Activated CD8-positive, alpha-beta memory T cell treated with anti-CD3 and anti-CD28 coated beads for 48 hours (primary cell): ENCODE results near the gene BFSP1.

ENCODE experiments used
- DNase-seq, 3 experiments: peaks; one replicate each; pipeline ENCODE4 v3.0.0-alpha.2; 2020; ENCODE audit warnings: low read depth in 2 of 3, low spot score in 2 of 3

BFSP1 gene

DNA sequence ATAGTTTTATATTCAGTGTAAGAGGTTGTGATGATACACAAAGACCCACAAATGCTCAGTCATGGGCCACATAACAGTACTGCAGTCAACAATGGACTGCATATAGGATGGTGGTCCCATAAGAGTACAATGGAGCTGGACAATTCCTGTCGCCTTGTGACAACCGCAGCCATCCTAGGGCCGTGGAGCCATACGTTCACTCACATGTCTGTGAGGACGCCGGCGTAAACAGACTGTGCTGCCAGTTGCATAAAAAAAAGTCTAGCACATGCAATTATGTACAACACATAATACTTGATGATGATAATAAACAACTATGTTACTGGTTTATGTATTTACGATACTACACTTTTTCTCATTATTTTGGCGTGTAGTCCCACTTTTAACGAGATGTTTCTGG is 30.9 kb downstream of the BFSP1 start:
- DNase-seq: no peak

DNA sequence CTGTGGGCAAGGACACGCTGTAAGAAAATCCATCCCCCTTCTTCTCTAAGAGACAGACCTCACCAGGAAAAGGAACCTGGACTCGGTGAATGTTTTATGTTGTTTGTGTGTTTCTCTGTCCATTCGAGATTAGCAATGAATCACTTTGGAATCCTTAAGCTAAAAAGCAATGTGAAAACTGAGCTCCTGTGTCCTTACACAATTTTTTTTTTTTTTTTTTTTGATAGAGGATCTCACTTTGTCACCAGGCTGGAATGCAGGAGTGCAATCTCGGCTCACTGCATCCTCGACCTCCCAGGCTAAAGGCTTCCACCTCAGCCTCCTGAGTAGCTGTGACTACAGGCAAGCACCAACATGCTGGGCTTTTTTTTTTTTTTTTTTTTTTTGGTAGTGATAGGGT is 32.1 kb downstream of the BFSP1 start:
- DNase-seq: no peak

DNA sequence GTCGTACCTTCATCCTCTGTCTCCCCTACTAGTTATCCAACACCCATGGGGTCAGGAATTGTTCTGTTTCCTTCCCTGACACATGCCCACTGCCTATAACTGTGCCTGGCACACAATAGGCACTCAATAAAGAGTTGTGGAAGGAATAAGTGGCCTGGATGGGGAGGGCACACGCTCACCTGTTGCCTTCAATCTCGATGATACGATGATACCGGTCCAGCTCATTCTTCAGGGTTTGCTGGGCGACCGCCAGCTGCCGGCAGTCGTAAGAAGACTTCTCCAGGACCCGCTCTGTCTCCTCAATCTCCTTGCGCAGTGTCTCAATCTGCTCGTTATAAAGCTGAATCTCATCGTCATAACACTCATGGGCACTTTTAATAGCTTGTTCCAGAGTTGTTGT is 32.5 kb downstream of the BFSP1 start:
- DNase-seq: no peak

GRCh38 chr20:17497821-17498580 is 33.2 kb downstream of the BFSP1 start:
- DNase-seq: no peak

- no peak for DNase-seq
Observed at GRCh38 chr20:17495826-17496225, 35.4 kb downstream of the BFSP1 start.

- DNase-seq: no peak
Observed at GRCh38 chr20:17494201-17494600, 37.0 kb downstream of the BFSP1 start.

GRCh38 chr20:17493173-17493572 is 38.0 kb downstream of the BFSP1 start:
- no peak for DNase-seq

- DNase-seq: no peak
Observed at GRCh38 chr20:17491488-17491887, 39.7 kb downstream of the BFSP1 start.

DNA sequence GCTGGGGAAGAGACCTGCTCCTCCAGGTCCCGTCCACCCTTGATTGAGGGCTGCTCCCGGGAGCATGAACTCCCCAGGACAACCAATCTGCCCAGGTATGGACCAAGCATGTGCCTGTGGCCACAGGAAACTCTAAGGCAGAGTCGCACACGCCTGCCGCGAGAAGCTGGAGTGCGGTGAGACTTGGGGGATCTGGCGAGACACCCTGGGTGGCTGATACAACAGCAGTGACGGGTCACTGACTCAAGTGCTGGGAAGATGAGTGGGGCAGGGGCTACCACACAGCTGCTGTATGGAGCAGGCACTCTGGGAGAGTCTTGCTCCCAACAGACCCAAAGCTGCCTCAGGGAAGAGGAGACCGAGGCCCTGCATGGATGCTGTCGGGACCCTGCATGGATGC is 40.1 kb downstream of the BFSP1 start:
- no peak for DNase-seq

GRCh38 chr20:17490501-17490900 is 40.7 kb downstream of the BFSP1 start:
- DNase-seq: no peak

DNA sequence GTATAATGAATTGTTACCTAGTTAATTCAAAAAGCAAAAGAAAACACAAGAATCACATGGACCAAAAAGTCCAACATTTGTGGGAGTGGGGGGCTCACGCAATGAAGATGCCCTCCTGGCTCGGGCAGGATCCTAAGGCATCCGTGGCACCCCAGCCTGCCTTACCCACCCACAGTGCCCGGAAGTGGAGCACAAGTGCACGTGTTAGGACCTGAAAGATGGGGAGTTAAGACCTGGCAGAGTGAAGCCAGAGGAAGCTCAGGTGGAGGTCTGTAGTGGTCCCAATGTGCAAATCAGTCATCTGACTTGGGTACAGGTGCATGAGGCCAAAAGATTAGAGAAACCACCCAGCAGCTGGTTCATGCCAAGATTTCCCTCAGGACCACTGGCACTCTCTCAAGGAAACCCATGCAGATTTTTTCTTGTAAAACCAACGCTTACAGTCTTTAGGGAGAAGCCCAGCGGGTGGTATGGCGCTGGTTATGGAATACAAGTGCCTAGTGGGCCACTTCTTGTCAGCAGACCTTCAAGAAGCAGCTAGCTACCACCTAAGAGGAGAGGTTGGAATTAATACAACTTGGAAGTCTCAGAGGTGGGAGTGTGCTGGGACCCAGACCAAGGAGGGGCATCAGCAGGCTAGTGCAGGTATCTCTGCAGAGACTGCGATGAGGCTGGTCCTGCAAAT is 42.1 kb downstream of the BFSP1 start:
- no peak for DNase-seq

- DNase-seq: no peak
Observed at GRCh38 chr20:17485017-17485416, 46.2 kb downstream of the BFSP1 start.

DNA sequence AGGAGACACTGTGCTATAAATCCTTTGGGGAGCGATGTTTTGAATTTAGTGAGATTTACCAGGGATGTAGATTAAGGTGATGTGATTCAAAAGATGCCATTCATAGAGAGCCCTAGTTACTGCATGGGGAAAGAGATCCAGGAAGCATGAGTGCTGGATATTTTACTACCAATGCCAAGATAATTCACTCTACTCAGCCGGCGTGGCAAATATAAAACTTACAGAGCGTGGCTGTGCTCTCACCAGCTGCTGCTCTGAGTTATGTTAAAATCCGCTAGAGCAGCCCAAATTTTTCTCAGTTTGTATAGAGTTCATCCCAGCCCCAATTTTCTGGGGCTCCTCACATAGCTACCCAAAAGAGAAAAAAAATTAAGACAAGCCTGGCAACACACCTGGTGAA is 48.6 kb downstream of the BFSP1 start:
- no peak for DNase-seq

GRCh38 chr20:17481661-17482060 is 49.5 kb downstream of the BFSP1 start:
- DNase-seq: no peak

DNA sequence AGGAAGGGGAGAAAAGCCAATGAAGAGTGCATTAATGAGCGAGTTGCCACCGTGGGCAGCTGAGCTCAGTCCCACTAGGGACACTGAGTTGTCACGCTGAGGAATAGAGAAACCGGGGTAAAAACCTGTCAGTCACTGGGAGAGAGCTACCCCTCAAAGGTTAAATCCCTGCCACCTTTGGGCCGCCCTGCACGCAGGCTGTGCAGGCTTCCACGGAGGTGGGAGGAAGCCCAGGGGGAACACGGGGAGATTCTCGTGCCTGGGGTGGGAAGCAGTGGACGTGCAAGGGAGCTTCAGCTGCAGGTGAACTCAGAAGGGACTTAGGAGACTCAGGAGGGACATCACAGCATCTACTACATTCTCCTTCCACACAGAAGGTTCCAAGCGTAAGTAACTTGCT is 50.5 kb downstream of the BFSP1 start:
- DNase-seq: no peak

- no peak for DNase-seq
Observed at GRCh38 chr20:17479063-17479657, 52.0 kb downstream of the BFSP1 start.

- no peak for DNase-seq
Observed at GRCh38 chr20:17473659-17474058, 57.5 kb downstream of the BFSP1 start.

DNA sequence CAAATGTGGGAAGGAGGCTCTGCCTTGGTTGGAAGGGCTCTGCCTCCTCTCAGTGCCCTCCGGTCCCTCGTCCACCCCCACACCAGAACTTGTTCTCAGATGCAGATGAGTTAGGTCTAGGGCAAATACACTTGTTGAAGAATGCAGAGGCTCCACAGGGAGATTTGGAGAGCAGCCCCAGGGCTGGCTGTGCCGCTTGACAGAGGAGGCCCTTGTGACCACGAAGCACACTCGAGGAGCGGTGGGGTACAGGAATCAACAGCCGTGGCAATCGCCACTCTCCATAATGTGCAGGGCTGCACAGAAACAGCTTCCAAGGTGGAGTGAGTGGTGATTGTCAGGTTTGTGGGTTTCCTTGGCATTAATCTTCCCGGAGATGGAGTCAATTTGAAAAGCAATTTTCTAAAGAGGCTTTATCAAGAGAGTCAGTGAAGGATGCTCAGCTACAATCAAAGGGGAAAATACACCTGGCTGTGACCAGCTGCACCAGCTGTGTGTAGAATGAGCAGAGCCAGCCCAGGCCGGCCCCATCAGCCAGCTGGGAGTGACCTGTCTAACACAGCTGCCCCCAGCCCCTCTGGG is 59.5 kb downstream of the BFSP1 start:
- DNase-seq: no peak

GRCh38 chr20:17470973-17471372 is 60.2 kb downstream of the BFSP1 start:
- no peak for DNase-seq

- DNase-seq: no peak
Observed at GRCh38 chr20:17470521-17470920, 60.7 kb downstream of the BFSP1 start.

- DNase-seq: no peak
Observed at GRCh38 chr20:17469246-17470030, 61.7 kb downstream of the BFSP1 start.
